CD4-positive, CD25-positive, alpha-beta regulatory T cell (primary cell): ENCODE results near the gene TBCCD1. TPM values are rescaled to one million over a fixed set of nuclear protein-coding genes. Genes with fewer than 3 reads are reported as not detected.

ENCODE experiments used
- ATAC-seq, 2 donors: fragments of 150-1000 bp; cut with Tn5 transposase; one replicate each; pipeline ENCODE4 v1.10.0; 2021; ENCODE audit warnings: low read depth in 2 of 2, moderate number of reproducible peaks in 2 of 2, moderate library complexity in 1 of 2
- DNase-seq, 3 donors: peaks; one replicate each; pipeline versions ENCODE4 v3.0.0 to v3.0.0-alpha.2; 2012 to 2022; ENCODE audit warnings: mixed read lengths in 1 of 3
- H3K27ac ChIP-seq: one replicate; pipeline ENCODE4 v1.7.0; 2013; ENCODE audit warnings: mild to moderate bottlenecking, low read length; ENCODE audit not compliant: insufficient read depth, poor library complexity, severe bottlenecking
- H3K27me3 ChIP-seq: one replicate; pipeline ENCODE4 v1.7.0; 2013; ENCODE audit warnings: low read length; ENCODE audit not compliant: control insufficient read depth, insufficient read depth
- H3K36me3 ChIP-seq: one replicate; pipeline ENCODE4 v1.7.0; 2013; ENCODE audit warnings: mild to moderate bottlenecking, low read length, moderate library complexity; ENCODE audit not compliant: control insufficient read depth, insufficient read depth
- H3K4me1 ChIP-seq: 2 replicates; pipeline ENCODE4 v1.7.0; 2013; ENCODE audit warnings: mild to moderate bottlenecking, low read length; ENCODE audit not compliant: insufficient read depth, control insufficient read depth, poor library complexity, severe bottlenecking
- H3K4me3 ChIP-seq: one replicate; pipeline ENCODE4 v1.7.0; 2013; ENCODE audit warnings: low read depth, mild to moderate bottlenecking, low read length, moderate library complexity
- H3K9me3 ChIP-seq, 2 experiments: 1 replicate in 1 of 2; 2 replicates in 1 of 2; pipeline ENCODE4 v1.7.0; 2013; ENCODE audit warnings: low read length in 2 of 2, mild to moderate bottlenecking in 1 of 2, moderate library complexity in 1 of 2; ENCODE audit not compliant: control insufficient read depth in 2 of 2
- H3K27ac Mint-ChIP-seq, 3 donors: one replicate each; pipeline ENCODE4 v1.8.0; 2020 to 2022; ENCODE audit warnings: mild to moderate bottlenecking in 3 of 3, mixed read lengths in 3 of 3, moderate library complexity in 2 of 3
- H3K27me3 Mint-ChIP-seq: one replicate; pipeline ENCODE4 v1.8.0; 2022; ENCODE audit warnings: mild to moderate bottlenecking, mixed read lengths
- H3K36me3 Mint-ChIP-seq: one replicate; pipeline ENCODE4 v1.8.0; 2020; ENCODE audit warnings: mixed read lengths
- H3K4me1 Mint-ChIP-seq, 4 donors: one replicate each; pipeline ENCODE4 v1.8.0; 2020 to 2022; ENCODE audit warnings: mixed read lengths in 4 of 4, mild to moderate bottlenecking in 1 of 4
- H3K4me3 Mint-ChIP-seq, 4 donors: one replicate each; pipeline ENCODE4 v1.8.0; 2020 to 2022; ENCODE audit warnings: mild to moderate bottlenecking in 4 of 4, mixed read lengths in 4 of 4, moderate library complexity in 3 of 4
- H3K9me3 Mint-ChIP-seq, 7 donors: one replicate each; pipeline ENCODE4 v1.8.0; 2020 to 2022; ENCODE audit warnings: mixed read lengths in 7 of 7, mild to moderate bottlenecking in 3 of 7, moderate library complexity in 2 of 7
- polyA plus RNA-seq, 4 donors: library from polyadenylated mRNA; unstranded; fragments of 300-500 nt; fragmentation: Illumina TruSeq; gene quantifications; one replicate each; pipeline ENCODE4 v1.2.3, GENCODE V29; 2021
- total RNA-seq: library from RNA; stranded (reverse); gene quantifications from one replicate; pipeline ENCODE4 v1.2.3, GENCODE V29; 2022

The TBCCD1 gene
- total and polyA plus RNA-seq, 5 donors from 2014 or later, result 18.7 to 23.9 (median 22.0) TPM

GRCh38 chr3:186599785-186600166, 32.6 kb upstream of the TBCCD1 start:
- Histone ChIP-seq H3K27ac (no peak overlapping the region), H3K36me3 (no peaks in the 10 kb centered on the region), H3K27me3 (no peaks in the 10 kb centered on the region), H3K9me3 (no peaks in the 10 kb centered on the region), H3K4me3 (no peak overlapping the region), H3K4me1 (no peaks in the 10 kb centered on the region)
- H3K27ac Mint-ChIP-seq, result no peak overlapping the region
- DNase-seq (no peak), ATAC-seq (no peak)
- peaks cover 0 to 2% (median 0%) of the 10 kb centered on the region in 7 donors for H3K9me3 Mint-ChIP-seq
- H3K4me1 Mint-ChIP-seq, result no peaks in the 10 kb centered on the region
- H3K27me3 Mint-ChIP-seq, result peaks cover 6% of the 10 kb centered on the region
- H3K36me3 Mint-ChIP-seq, result no peaks in the 10 kb centered on the region
- H3K4me3 Mint-ChIP-seq, result no peak overlapping the region

GRCh38 chr3:186599142-186599784, 32.1 kb upstream of the TBCCD1 start:
- Mint-ChIP-seq H3K4me3 (no peak overlapping the region), H3K4me1 (no peaks in the 10 kb centered on the region), H3K36me3 (no peaks in the 10 kb centered on the region), H3K9me3 (peaks cover 0 to 2% (median 0%) of the 10 kb centered on the region in 7 donors), H3K27ac (no peak overlapping the region), H3K27me3 (peaks cover 6% of the 10 kb centered on the region)
- DNase-seq, result no peak
- Histone ChIP-seq H3K4me1 (no peaks in the 10 kb centered on the region), H3K27ac (no peak overlapping the region), H3K4me3 (no peak overlapping the region), H3K36me3 (no peaks in the 10 kb centered on the region), H3K27me3 (no peaks in the 10 kb centered on the region), H3K9me3 (no peaks in the 10 kb centered on the region)
- no peak for ATAC-seq

GRCh38 chr3:186598794-186599141, 31.6 kb upstream of the TBCCD1 start:
- Histone ChIP-seq H3K4me1 (no peaks in the 10 kb centered on the region), H3K36me3 (no peaks in the 10 kb centered on the region), H3K27ac (no peak overlapping the region), H3K9me3 (no peaks in the 10 kb centered on the region), H3K4me3 (no peak overlapping the region), H3K27me3 (no peaks in the 10 kb centered on the region)
- DNase-seq, result no peak
- Mint-ChIP-seq H3K9me3 (peaks cover 0 to 2% (median 0%) of the 10 kb centered on the region in 7 donors), H3K4me3 (no peak overlapping the region), H3K27me3 (peaks cover 6% of the 10 kb centered on the region), H3K4me1 (no peaks in the 10 kb centered on the region), H3K36me3 (no peaks in the 10 kb centered on the region), H3K27ac (no peak overlapping the region)
- ATAC-seq, result no peak

GRCh38 chr3:186598108-186598784, 31.1 kb upstream of the TBCCD1 start:
- no peak overlapping the region for H3K27ac Mint-ChIP-seq
- Histone ChIP-seq H3K27me3 (no peaks in the 10 kb centered on the region), H3K36me3 (no peaks in the 10 kb centered on the region), H3K4me1 (no peaks in the 10 kb centered on the region), H3K27ac (no peak overlapping the region), H3K4me3 (no peak overlapping the region), H3K9me3 (no peaks in the 10 kb centered on the region)
- DNase-seq (no peak), ATAC-seq (no peak)
- no peak overlapping the region for H3K4me3 Mint-ChIP-seq
- H3K36me3 Mint-ChIP-seq, result no peaks in the 10 kb centered on the region
- H3K4me1 Mint-ChIP-seq, result no peaks in the 10 kb centered on the region
- H3K9me3 Mint-ChIP-seq, result peaks cover 0 to 2% (median 0%) of the 10 kb centered on the region in 7 donors
- peaks cover 6% of the 10 kb centered on the region for H3K27me3 Mint-ChIP-seq

DNA sequence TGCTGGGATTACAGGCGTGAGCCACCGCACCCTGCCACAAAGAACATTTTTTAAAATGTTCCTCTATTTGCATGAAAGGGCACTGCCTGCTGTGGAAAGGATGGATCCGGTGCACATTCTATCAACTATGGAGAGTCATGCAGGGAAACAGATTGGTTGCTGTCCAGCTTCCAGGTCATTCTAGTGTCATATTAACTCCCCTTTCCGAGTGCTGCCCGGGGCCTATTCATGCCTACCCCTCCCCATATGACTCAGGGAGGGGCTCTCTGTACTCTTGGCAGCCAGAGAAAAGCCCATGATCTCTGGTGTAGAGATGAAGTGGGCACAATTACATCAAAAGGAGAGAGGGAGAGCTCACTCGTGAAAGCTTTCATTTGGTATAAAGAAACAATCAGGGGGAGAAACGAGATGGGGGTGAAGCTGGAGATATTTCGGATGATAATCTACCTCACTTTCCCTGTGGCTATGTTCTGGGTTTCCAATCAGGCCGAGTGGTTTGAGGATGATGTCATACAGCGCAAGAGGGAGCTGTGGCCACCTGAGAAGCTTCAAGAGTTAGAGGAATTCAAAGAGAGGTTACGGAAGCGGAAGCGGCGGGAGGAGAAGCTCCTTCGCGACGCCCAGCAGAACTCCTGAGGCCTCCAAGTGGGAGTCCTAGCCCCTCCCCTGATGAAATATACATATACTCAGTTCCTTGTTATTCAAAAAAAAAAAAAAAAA, 29.6 kb upstream of the TBCCD1 start:
- no peak for ATAC-seq
- H3K4me1 ChIP-seq, result no peaks in the 10 kb centered on the region
- Mint-ChIP-seq H3K27ac (no peak overlapping the region), H3K36me3 (no peaks in the 10 kb centered on the region), H3K27me3 (peaks cover 6% of the 10 kb centered on the region), H3K4me3 (no peak overlapping the region), H3K9me3 (no peaks in the 10 kb centered on the region), H3K4me1 (no peaks in the 10 kb centered on the region)
- H3K27ac ChIP-seq, result no peak overlapping the region
- H3K9me3 ChIP-seq, result no peaks in the 10 kb centered on the region
- H3K36me3 ChIP-seq, result no peaks in the 10 kb centered on the region
- no peak overlapping the region for H3K4me3 ChIP-seq
- H3K27me3 ChIP-seq, result no peaks in the 10 kb centered on the region
- no peak for DNase-seq

- H3K27ac Mint-ChIP-seq, result no peak overlapping the region
- DNase-seq (no peak), ATAC-seq (no peak)
- Histone ChIP-seq H3K27ac (no peak overlapping the region), H3K27me3 (no peaks in the 10 kb centered on the region), H3K9me3 (no peaks in the 10 kb centered on the region), H3K4me1 (peaks cover 10% of the 10 kb centered on the region), H3K36me3 (no peaks in the 10 kb centered on the region), H3K4me3 (no peak overlapping the region)
- no peaks in the 10 kb centered on the region for H3K36me3 Mint-ChIP-seq
- peaks cover 6% of the 10 kb centered on the region for H3K27me3 Mint-ChIP-seq
- peaks cover 7 to 12% (median 10%) of the 10 kb centered on the region in 4 donors for H3K4me1 Mint-ChIP-seq
- no peak overlapping the region for H3K4me3 Mint-ChIP-seq
- no peaks in the 10 kb centered on the region for H3K9me3 Mint-ChIP-seq
Measured at GRCh38 chr3:186594591-186595113, 27.5 kb upstream of the TBCCD1 start.

- Mint-ChIP-seq H3K27me3 (peaks cover 6% of the 10 kb centered on the region), H3K36me3 (no peaks in the 10 kb centered on the region), H3K9me3 (no peaks in the 10 kb centered on the region), H3K4me3 (no peak overlapping the region), H3K27ac (no peak overlapping the region), H3K4me1 (peaks cover 9 to 16% (median 12%) of the 10 kb centered on the region in 4 donors)
- Histone ChIP-seq H3K4me3 (no peak overlapping the region), H3K27me3 (no peaks in the 10 kb centered on the region), H3K9me3 (no peaks in the 10 kb centered on the region), H3K4me1 (peaks cover 13% of the 10 kb centered on the region), H3K36me3 (no peaks in the 10 kb centered on the region), H3K27ac (no peak overlapping the region)
- ATAC-seq (no peak), DNase-seq (no peak)
Measured at GRCh38 chr3:186593862-186594261, 26.7 kb upstream of the TBCCD1 start.
